Neuronal stem cell (in vitro differentiated cells): Measurements from ENCODE around the gene RNF212.
A peak's percentile ranks its signal among the peaks of the same experiment; 100 is the strongest.

ENCODE experiments used
- DNase-seq: peaks from one replicate; pipeline ENCODE4 v3.0.0-alpha.2; 2013; ENCODE audit warnings: low spot score
- H2AFZ ChIP-seq: one replicate; pipeline ENCODE4 v1.6.1; 2013; ENCODE audit warnings: mild to moderate bottlenecking, low read length, inconsistent platforms
- H2AK5ac ChIP-seq: 2 replicates; pipeline ENCODE4 v1.6.1; 2013; ENCODE audit warnings: low read depth, mild to moderate bottlenecking, inconsistent platforms, low read length, moderate library complexity, mixed read lengths
- H2BK120ac ChIP-seq: 2 replicates; pipeline ENCODE4 v1.6.1; 2013; ENCODE audit warnings: low read depth, mild to moderate bottlenecking, inconsistent platforms, low read length, moderate library complexity, mixed read lengths
- H2BK12ac ChIP-seq: one replicate; pipeline ENCODE4 v1.6.1; 2013; ENCODE audit warnings: low read length, inconsistent platforms
- H2BK15ac ChIP-seq: 2 replicates; pipeline ENCODE4 v1.6.1; 2013; ENCODE audit warnings: mild to moderate bottlenecking, low read length, inconsistent platforms, mixed read lengths
- H2BK5ac ChIP-seq: one replicate; pipeline ENCODE4 v1.6.1; 2013; ENCODE audit warnings: inconsistent platforms, mild to moderate bottlenecking, low read length, moderate library complexity
- H3K14ac ChIP-seq: one replicate; pipeline ENCODE4 v1.6.1; 2013; ENCODE audit warnings: low read length, inconsistent platforms
- H3K18ac ChIP-seq: 2 replicates; pipeline ENCODE4 v1.6.1; 2013; ENCODE audit warnings: low read length, inconsistent platforms
- H3K23ac ChIP-seq: 2 replicates; pipeline ENCODE4 v1.6.1; 2013; ENCODE audit warnings: low read depth, mild to moderate bottlenecking, mixed read lengths, low read length, inconsistent platforms; ENCODE audit not compliant: poor library complexity
- H3K27ac ChIP-seq: replicated peaks from 3 replicates; pipeline ENCODE4 v1.5.1; 2013; ENCODE audit warnings: low read length, inconsistent platforms
- H3K27me3 ChIP-seq, 3 experiments: 2 replicates each; pipeline ENCODE4 v1.6.1; 2013; ENCODE audit warnings: low read length in 3 of 3, mild to moderate bottlenecking in 2 of 3, inconsistent platforms in 1 of 3, low read depth in 1 of 3, mixed read lengths in 1 of 3, moderate library complexity in 1 of 3; ENCODE audit not compliant: control insufficient read depth in 3 of 3, insufficient read depth in 3 of 3
- H3K36me3 ChIP-seq, 2 donors: replicated peaks in 1 of 2; 2 replicates each; pipeline ENCODE4 v1.6.1; 2013; ENCODE audit warnings: low read length in 2 of 2; ENCODE audit not compliant: control insufficient read depth in 2 of 2, insufficient read depth in 2 of 2
- H3K4ac ChIP-seq: 2 replicates; pipeline ENCODE4 v1.6.1; 2013; ENCODE audit warnings: inconsistent platforms, mild to moderate bottlenecking, low read length, moderate library complexity
- H3K4me1 ChIP-seq, 2 donors: 1 replicate in 1 of 2; 2 replicates in 1 of 2; pipeline ENCODE4 v1.6.1; 2013; ENCODE audit warnings: low read length in 2 of 2, low read depth in 1 of 2; ENCODE audit not compliant: control insufficient read depth in 2 of 2, insufficient read depth in 1 of 2
- H3K4me2 ChIP-seq: one replicate; pipeline ENCODE4 v1.6.1; 2013; ENCODE audit warnings: mild to moderate bottlenecking, low read length, inconsistent platforms; ENCODE audit not compliant: insufficient read depth, poor library complexity, severe bottlenecking
- H3K4me3 ChIP-seq, 2 donors: 2 replicates each; pipeline ENCODE4 v1.5.1; 2013; ENCODE audit warnings: low read length in 2 of 2, mild to moderate bottlenecking in 2 of 2, inconsistent platforms in 1 of 2, moderate library complexity in 1 of 2
- H3K79me1 ChIP-seq: one replicate; pipeline ENCODE4 v1.6.1; 2013; ENCODE audit warnings: low read depth, mild to moderate bottlenecking, inconsistent platforms, low read length, moderate library complexity
- H3K9ac ChIP-seq: one replicate; pipeline ENCODE4 v1.6.1; 2013; ENCODE audit warnings: mild to moderate bottlenecking, low read depth, low read length, inconsistent platforms; ENCODE audit not compliant: poor library complexity
- H3K9me3 ChIP-seq, 2 donors: replicated peaks in 1 of 2; 2 replicates each; pipeline versions ENCODE3 to v1.6.1; 2013; ENCODE audit warnings: low read length in 2 of 2, mild to moderate bottlenecking in 2 of 2, inconsistent platforms in 1 of 2, low read depth in 1 of 2, mixed read lengths in 1 of 2, moderate library complexity in 1 of 2; ENCODE audit not compliant: control insufficient read depth in 2 of 2, insufficient read depth in 1 of 2
- H4K8ac ChIP-seq: one replicate; pipeline ENCODE4 v1.6.1; 2013; ENCODE audit warnings: low read depth, mild to moderate bottlenecking, inconsistent platforms, low read length, moderate library complexity
- H4K91ac ChIP-seq: one replicate; pipeline ENCODE4 v1.6.1; 2013; ENCODE audit warnings: low read length, low read depth, mild to moderate bottlenecking, inconsistent platforms; ENCODE audit not compliant: poor library complexity
- WGBS, 2 donors: extraction: QIAGEN DNeasy Blood & Tissue Kit; methylation state at CpG; one replicate each; pipeline ENCODE4 v1.1.7; 2013; ENCODE audit warnings: missing lambda C conversion rate in 2 of 2, mixed read lengths in 1 of 2; ENCODE audit not compliant: insufficient read length in 2 of 2, insufficient replicate concordance in 1 of 2; ENCODE audit errors: extremely low coverage in 2 of 2; 5-methylcytosine and 5-hydroxymethylcytosine counted together

The RNF212 gene

DNA sequence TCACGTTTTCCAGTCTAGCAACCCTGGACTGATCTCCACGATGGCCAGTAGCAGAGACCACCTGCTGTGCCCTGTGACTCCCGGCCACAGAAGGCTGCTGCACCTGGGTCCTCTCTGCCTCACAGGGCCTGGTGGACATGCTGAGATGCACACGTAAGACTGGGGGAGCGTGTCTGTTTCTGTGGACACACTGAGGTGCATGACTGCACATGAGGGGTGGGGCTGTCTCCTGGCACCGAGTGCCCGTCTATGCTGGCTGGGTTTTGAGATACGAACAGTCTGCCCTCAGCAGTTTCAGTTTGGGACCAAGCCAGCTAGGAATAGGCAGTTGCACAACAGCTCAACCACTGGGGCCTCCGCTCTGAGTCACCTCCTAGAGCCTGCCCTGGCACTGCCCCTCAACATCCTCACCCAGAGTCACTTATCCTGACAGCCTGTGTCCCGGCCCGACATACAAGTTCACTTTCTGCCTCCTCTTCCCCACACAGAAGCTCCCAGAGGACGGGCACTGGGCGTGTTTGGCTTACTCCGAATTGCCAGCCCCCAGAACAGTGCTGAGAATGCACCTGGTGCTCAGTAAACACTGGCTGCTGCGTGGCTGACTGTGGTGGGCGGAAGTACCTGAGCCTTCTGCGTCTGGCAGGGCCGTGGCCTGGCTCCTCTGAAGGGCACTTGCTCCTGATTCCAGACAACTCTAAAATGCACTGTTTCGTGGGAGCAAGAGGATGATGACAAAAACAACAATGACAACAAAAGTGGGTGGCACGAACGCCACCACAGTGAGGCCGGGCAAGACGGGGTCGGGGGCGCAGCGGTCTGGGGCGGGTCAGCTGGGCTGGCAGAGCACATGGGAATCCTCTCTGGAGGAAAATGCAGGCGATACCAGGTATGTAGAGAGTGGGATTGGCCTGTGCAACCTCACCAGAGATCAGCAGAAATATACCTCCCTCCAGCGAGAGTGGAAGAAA lies 30.9 kb downstream of the RNF212 start:
- H4K91ac ChIP-seq, result no peak overlapping the region
- H3K36me3 ChIP-seq, result no peaks in the 10 kb centered on the region
- DNase-seq, result no peak
- no peaks in the 10 kb centered on the region for H3K4me1 ChIP-seq
- no peak overlapping the region for H3K4ac ChIP-seq
- H2BK5ac ChIP-seq, result no peak overlapping the region
- H3K14ac ChIP-seq, result peak overlapping the region; percentile 4
- no peak overlapping the region for H2BK120ac ChIP-seq
- H2BK12ac ChIP-seq, result peak overlapping the region; percentile 17
- peaks cover 0 to 21% (median 0%) of the 10 kb centered on the region in 3 experiments for H3K27me3 ChIP-seq
- H3K79me1 ChIP-seq, result no peaks in the 10 kb centered on the region
- H3K9ac ChIP-seq, result no peak overlapping the region
- no peak overlapping the region for H3K27ac ChIP-seq
- H2AFZ ChIP-seq, result no peak overlapping the region
- H2AK5ac ChIP-seq, result peak overlapping the region; percentile 0
- H3K23ac ChIP-seq, result peak overlapping the region; percentile 90
- peak overlapping the region in 1 of 2 donors; percentile 24 for H3K4me3 ChIP-seq
- no CpG with 5 or more reads among the region's 29 CpGs for WGBS, 2 donors
- H3K9me3 ChIP-seq, result peaks cover 0 to 3% of the 10 kb centered on the region in 2 donors
- H3K18ac ChIP-seq, result no peak overlapping the region
- H3K4me2 ChIP-seq, result peak overlapping the region; percentile 4
- H4K8ac ChIP-seq, result no peak overlapping the region
- H2BK15ac ChIP-seq, result peak overlapping the region; percentile 57

DNA sequence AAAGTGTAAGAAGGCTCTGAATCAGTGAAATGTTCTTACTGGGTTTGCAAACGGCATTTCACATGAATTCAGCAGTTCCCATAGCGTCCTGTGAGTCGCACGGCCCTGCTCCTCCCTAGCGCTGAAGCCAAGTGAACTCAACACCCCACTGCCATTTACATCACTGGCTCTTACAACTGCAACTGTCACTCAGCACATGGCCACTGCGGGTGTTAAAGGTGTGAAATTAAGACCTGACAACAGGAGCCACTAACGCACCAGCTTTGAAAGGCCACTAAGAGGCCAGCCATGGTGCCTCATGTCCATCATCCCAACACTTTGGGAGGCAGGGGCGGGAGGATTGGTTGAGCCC lies 31.7 kb downstream of the RNF212 start:
- no peak overlapping the region for H3K27ac ChIP-seq
- no peaks in the 10 kb centered on the region for H3K4me1 ChIP-seq
- no peak overlapping the region for H3K4me2 ChIP-seq
- H2AK5ac ChIP-seq, result no peak overlapping the region
- no CpG with 5 or more reads among the region's 8 CpGs for WGBS, 2 donors
- no peak overlapping the region for H3K4me3 ChIP-seq
- H3K27me3 ChIP-seq, result peaks cover 0 to 21% (median 0%) of the 10 kb centered on the region in 3 experiments
- no peak overlapping the region for H3K23ac ChIP-seq
- H3K18ac ChIP-seq, result no peak overlapping the region
- no peak overlapping the region for H2BK12ac ChIP-seq
- H2BK120ac ChIP-seq, result no peak overlapping the region
- H2AFZ ChIP-seq, result no peak overlapping the region
- H3K9me3 ChIP-seq, result peaks cover 0 to 3% of the 10 kb centered on the region in 2 donors
- no peak overlapping the region for H3K9ac ChIP-seq
- H2BK15ac ChIP-seq, result no peak overlapping the region
- no peak overlapping the region for H3K14ac ChIP-seq
- no peaks in the 10 kb centered on the region for H3K36me3 ChIP-seq
- no peaks in the 10 kb centered on the region for H3K79me1 ChIP-seq
- no peak overlapping the region for H3K4ac ChIP-seq
- no peak for DNase-seq
- H4K91ac ChIP-seq, result no peak overlapping the region
- no peak overlapping the region for H4K8ac ChIP-seq
- no peak overlapping the region for H2BK5ac ChIP-seq

DNA sequence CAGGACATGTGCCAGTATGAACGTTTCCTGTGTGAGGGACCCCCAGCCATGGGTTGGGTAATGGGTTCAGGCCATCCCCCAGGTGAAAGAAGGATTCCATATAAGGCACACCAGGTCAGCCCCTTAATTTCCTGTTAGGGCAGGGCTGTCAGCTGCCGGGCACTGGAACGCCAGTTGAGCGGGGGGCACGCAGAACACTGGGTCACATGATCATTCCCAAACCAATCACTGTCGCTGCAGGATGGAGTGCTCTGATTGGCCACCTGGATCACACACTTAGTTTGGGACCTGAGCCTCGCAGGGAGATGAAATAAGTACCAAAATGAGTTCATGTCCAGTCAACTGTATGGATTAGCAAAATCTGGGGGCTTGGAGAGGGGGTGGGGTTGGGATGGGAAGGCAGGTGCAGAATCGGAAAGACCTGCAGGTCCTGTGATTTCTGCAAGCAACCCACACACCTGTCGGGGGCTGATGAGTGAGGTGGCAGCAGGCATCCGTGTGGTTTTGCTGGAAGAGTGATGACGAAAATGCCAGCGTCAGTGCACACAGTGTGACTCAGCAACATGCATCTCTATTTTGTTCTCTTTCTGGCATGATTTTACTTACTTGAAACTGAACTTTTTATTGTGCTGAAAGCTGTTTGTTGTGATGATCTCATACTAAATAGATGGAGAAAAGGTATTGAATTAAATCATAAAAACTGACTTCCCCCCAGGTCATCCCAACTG lies 32.2 kb downstream of the RNF212 start:
- Histone ChIP-seq H4K91ac (no peak overlapping the region), H3K4me3 (no peak overlapping the region), H2BK120ac (no peak overlapping the region), H3K14ac (no peak overlapping the region), H3K79me1 (no peaks in the 10 kb centered on the region), H3K4ac (no peak overlapping the region), H3K4me2 (no peak overlapping the region), H2AK5ac (peak overlapping the region; percentile 47), H2BK15ac (no peak overlapping the region), H2BK5ac (no peak overlapping the region), H3K18ac (no peak overlapping the region), H3K9me3 (peaks cover 0 to 5% of the 10 kb centered on the region in 2 donors), H3K27ac (no peak overlapping the region), H3K9ac (no peak overlapping the region), H4K8ac (no peak overlapping the region), H3K23ac (no peak overlapping the region), H3K36me3 (no peaks in the 10 kb centered on the region), H2AFZ (no peak overlapping the region), H3K4me1 (no peaks in the 10 kb centered on the region), H2BK12ac (no peak overlapping the region), H3K27me3 (peaks cover 0 to 24% (median 0%) of the 10 kb centered on the region in 3 experiments)
- no CpG with 5 or more reads among the region's 12 CpGs for WGBS, 2 donors
- no peak for DNase-seq

DNA sequence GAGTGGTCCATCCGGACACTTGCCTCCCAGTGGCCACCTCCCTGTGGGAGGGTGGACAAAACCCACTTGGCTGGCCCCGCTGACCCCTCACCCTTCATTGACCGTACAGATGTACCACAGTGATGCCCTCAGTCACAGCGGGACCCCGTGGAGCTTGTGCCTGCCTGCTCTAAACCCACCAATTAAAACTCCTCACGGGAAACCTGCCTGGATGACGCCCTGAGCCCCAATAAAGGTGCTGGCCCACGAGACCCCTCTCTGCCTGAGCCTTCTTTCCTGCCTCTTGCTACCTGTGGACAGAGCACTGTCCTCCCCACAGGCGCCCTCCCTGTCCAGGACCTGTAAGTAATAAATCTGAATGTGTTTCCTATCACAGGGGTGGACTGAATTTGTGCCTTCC lies 32.9 kb downstream of the RNF212 start:
- DNase-seq, result no peak
- Histone ChIP-seq H2AK5ac (peak overlapping the region; percentile 47), H3K9me3 (peaks cover 0 to 5% of the 10 kb centered on the region in 2 donors), H2AFZ (no peak overlapping the region), H4K8ac (no peak overlapping the region), H2BK15ac (no peak overlapping the region), H3K4ac (no peak overlapping the region), H3K14ac (no peak overlapping the region), H3K27me3 (peaks cover 0 to 21% (median 0%) of the 10 kb centered on the region in 3 experiments), H3K4me1 (no peaks in the 10 kb centered on the region), H3K4me2 (no peak overlapping the region), H3K36me3 (no peaks in the 10 kb centered on the region), H4K91ac (no peak overlapping the region), H2BK5ac (no peak overlapping the region), H3K79me1 (no peaks in the 10 kb centered on the region), H3K4me3 (no peak overlapping the region), H3K9ac (no peak overlapping the region), H3K27ac (no peak overlapping the region), H2BK12ac (no peak overlapping the region), H3K23ac (peak overlapping the region; percentile 66), H3K18ac (peak overlapping the region; percentile 19), H2BK120ac (no peak overlapping the region)
- WGBS, 2 donors, result no CpG with 5 or more reads among the region's 9 CpGs
